ENCODE measurements around the gene IFITM2.

- TF ChIP-seq CTCF (IDR thresholded peaks at IDR 0.05) (no peak), POLR2AphosphoS5 (IDR thresholded peaks at IDR 0.05) (no peak), POLR2A (IDR thresholded peaks at IDR 0.05) (no peak)
These were observed 1.8 kb upstream of the IFITM2 start for GRCh38 chr11:305844-306211.
